Sigmoid colon (tissue), 7 donors: Measurements from ENCODE around the gene ZFHX2. TPM values are rescaled to one million over a fixed set of nuclear protein-coding genes. Genes with fewer than 3 reads are reported as not detected.

ENCODE experiments used
- DNase-seq: peaks from one replicate; pipeline ENCODE4 v3.0.0-alpha.2; 2019
- H3K27ac ChIP-seq, 4 donors: fragments of 200-600 bp; sonication (generic); one replicate each; pipeline ENCODE4 v1.5.1; 2016 to 2019; ENCODE audit warnings: mild to moderate bottlenecking in 1 of 4
- H3K27me3 ChIP-seq, 3 donors: fragments of 200-600 bp; sonication (generic); one replicate each; pipeline ENCODE4 v1.5.1; 2019; ENCODE audit warnings: mild to moderate bottlenecking in 1 of 3
- H3K36me3 ChIP-seq, 4 donors: fragments of 200-600 bp; sonication (generic); one replicate each; pipeline ENCODE4 v1.5.1; 2016 to 2019
- H3K4me1 ChIP-seq, 4 donors: fragments of 200-600 bp; sonication (generic); one replicate each; pipeline ENCODE4 v1.5.1; 2017 to 2019
- H3K4me3 ChIP-seq, 4 donors: fragments of 200-600 bp; sonication (generic); one replicate each; pipeline ENCODE4 v1.5.1; 2017 to 2019; ENCODE audit warnings: mild to moderate bottlenecking in 2 of 4, moderate library complexity in 1 of 4
- H3K9me3 ChIP-seq, 4 donors: fragments of 200-600 bp in 3 of 4; sonication (generic) in 3 of 4; one replicate each; pipeline versions ENCODE4 v1.5.1 to v1.6.1; 2013 to 2019
- CTCF ChIP-seq, 4 experiments: fragments of 450-650 bp in 3 of 4; fragments of 200-600 bp in 1 of 4; IDR thresholded peaks; one replicate each; pipeline ENCODE4 v1.5.1; 2016 to 2019; ENCODE audit warnings: antibody characterized with exemption in 4 of 4, mild to moderate bottlenecking in 3 of 4, moderate library complexity in 2 of 4
- EP300 ChIP-seq, 4 donors: sonication (generic); formaldehyde crosslinking; IDR thresholded peaks; one replicate each; pipeline ENCODE4 v1.6.1; 2017; ENCODE audit warnings: antibody characterized with exemption in 4 of 4
- POLR2A ChIP-seq, 2 donors: fragments of 450-650 bp; IDR thresholded peaks; one replicate each; pipeline ENCODE4 v1.6.1; 2016; ENCODE audit warnings: antibody characterized with exemption in 2 of 2, mild to moderate bottlenecking in 2 of 2, moderate library complexity in 2 of 2
- POLR2AphosphoS5 ChIP-seq, 4 donors: sonication (generic); formaldehyde crosslinking; IDR thresholded peaks; one replicate each; pipeline ENCODE4 v1.6.1; 2017; ENCODE audit warnings: antibody characterized with exemption in 4 of 4
- WGBS, 2 donors: extraction: QIAGEN DNeasy Blood & Tissue Kit; methylation state at CpG; one replicate each; pipeline ENCODE4 v1.1.7; 2013; 5-methylcytosine and 5-hydroxymethylcytosine counted together
- intact Hi-C: fragments of 100-400 bp; cut with DNase I; formaldehyde crosslinking; loops from one replicate; pipeline ENCODE4 v1.15.1; 2023
- polyA plus RNA-seq, 3 donors: library from polyadenylated mRNA; stranded (reverse); fragments of 200-250 nt; gene quantifications; one replicate each; pipeline ENCODE4 v1.2.3, GENCODE V29; 2013
- total RNA-seq, 4 donors: library from RNA; depleted of rRNA; stranded (reverse); fragments of >200 nt; gene quantifications; one replicate each; pipeline ENCODE4 v1.1.0, GENCODE V29; 2016
- donor health status: healthy with polysubstance abuse.
- donor health status: Bipolar disorder and iron deficiency.
- donor health status: healthy.

The ZFHX2 gene
- total and polyA plus RNA-seq, 7 donors = under 0.01 to 1.9 (median 0.56) TPM; not detected in 1

DNA sequence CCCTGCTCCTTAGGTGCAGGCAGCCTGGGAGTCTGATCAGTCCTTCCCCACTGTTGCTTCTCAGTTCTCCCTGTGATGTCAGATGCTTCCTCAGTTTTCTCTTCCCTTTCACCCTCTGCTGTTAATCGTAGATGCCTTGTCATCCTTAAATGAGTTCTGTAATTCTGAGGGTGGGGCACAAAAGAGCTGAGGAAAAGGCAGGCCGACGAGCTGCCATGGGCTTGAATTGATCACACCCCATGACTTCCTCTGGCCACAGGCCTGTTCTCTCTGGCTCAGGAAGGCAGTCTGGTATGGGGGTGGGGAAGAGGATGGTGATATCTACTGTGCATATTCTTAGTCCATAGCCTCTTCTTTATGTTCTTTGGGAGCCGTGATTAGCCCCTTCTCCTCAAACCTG is 21.3 kb upstream of the ZFHX2 start:
- Histone ChIP-seq H3K27ac (no peak overlapping the region), H3K36me3 (no peaks in the 10 kb centered on the region), H3K4me3 (no peak overlapping the region), H3K9me3 (no peaks in the 10 kb centered on the region), H3K27me3 (peaks cover 26 to 71% (median 45%) of the 10 kb centered on the region in 3 donors), H3K4me1 (peaks cover 0 to 27% (median 21%) of the 10 kb centered on the region in 4 donors)
- TF ChIP-seq CTCF (IDR thresholded peaks at IDR 0.05) (no peak), EP300 (IDR thresholded peaks at IDR 0.05) (no peak), POLR2AphosphoS5 (IDR thresholded peaks at IDR 0.05) (no peak), POLR2A (IDR thresholded peaks at IDR 0.05) (no peak)
- DNase-seq = peak; percentile 70
- intact Hi-C loops = no loop called here
- 52 to 68% methylated on average over 4 of the region's 4 CpGs for WGBS, 2 donors

DNA sequence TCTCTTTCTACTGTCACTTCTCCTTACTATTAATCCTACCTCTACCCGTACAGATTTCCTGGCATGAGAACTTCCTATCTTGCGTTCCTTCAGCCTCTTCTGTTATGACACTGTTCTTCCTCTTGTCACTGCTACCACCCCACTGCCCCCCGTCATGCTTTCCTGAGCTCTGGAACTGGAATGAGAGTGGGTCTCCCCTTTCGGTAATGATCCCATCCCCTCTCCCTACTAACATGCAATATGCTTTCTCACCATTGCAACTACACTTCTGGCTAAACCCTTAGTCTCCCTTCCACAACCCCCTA is 20.9 kb upstream of the ZFHX2 start:
- WGBS, 2 donors = 53 to 77% methylated on average over 4 of the region's 4 CpGs
- H3K4me1 ChIP-seq = peaks cover 0 to 27% (median 20%) of the 10 kb centered on the region in 4 donors
- H3K9me3 ChIP-seq = no peaks in the 10 kb centered on the region
- no peak overlapping the region for H3K4me3 ChIP-seq
- H3K36me3 ChIP-seq = no peaks in the 10 kb centered on the region
- peaks cover 23 to 67% (median 42%) of the 10 kb centered on the region in 3 donors for H3K27me3 ChIP-seq
- TF ChIP-seq CTCF (IDR thresholded peaks at IDR 0.05) (no peak), EP300 (IDR thresholded peaks at IDR 0.05) (no peak), POLR2AphosphoS5 (IDR thresholded peaks at IDR 0.05) (no peak), POLR2A (IDR thresholded peaks at IDR 0.05) (no peak)
- H3K27ac ChIP-seq = no peak overlapping the region
- DNase-seq = no peak
- intact Hi-C loops = no loop called here

GRCh38 chr14:23571701-23572523 is 20.3 kb upstream of the ZFHX2 start:
- Histone ChIP-seq H3K4me3 (no peak overlapping the region), H3K36me3 (no peaks in the 10 kb centered on the region), H3K4me1 (peaks cover 0 to 25% (median 17%) of the 10 kb centered on the region in 4 donors), H3K27ac (no peak overlapping the region), H3K9me3 (no peaks in the 10 kb centered on the region), H3K27me3 (peaks cover 17 to 61% (median 36%) of the 10 kb centered on the region in 3 donors)
- DNase-seq = peak; percentile 61
- TF ChIP-seq POLR2AphosphoS5 (IDR thresholded peaks at IDR 0.05) (no peak), POLR2A (IDR thresholded peaks at IDR 0.05) (no peak), EP300 (IDR thresholded peaks at IDR 0.05) (no peak), CTCF (IDR thresholded peaks at IDR 0.05) (no peak)
- intact Hi-C loops = no loop called here
- 59 to 62% methylated on average over 14 of the region's 14 CpGs for WGBS, 2 donors

DNA sequence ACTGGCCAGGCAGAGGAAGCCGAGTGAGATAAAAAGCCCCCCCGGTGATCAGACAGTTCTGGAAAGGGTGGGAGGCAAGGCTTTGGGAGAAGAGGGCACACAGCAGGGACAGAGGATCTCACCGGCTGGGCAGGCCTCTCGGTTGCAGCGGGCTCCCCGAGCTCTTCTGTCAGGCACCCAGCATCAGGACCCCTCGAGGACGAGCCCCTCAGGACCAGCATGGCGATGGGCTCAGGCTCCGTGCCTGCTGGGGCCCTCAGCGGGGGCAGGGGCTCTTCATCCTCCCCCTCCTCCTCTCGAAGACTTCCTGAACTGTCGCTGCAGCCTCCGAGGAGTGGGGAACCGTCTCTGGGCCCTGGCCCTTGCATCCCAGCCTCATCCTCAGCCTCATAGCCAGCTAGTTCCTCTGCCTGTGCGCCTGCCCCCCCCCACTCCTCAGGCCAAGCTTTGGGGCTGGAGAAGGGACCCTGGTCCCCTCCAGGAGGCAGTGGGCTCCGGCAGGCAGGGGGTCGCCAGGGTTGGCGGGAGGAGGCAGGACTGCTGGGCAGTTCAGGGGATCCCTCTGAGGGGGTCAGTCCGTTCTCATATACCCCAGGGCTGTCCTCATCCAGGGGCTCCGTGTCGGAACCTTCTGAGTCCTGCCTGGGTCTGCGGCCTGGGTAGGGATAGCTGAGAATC is 19.4 kb upstream of the ZFHX2 start:
- H3K27ac ChIP-seq = no peak overlapping the region
- 86 to 89% methylated on average over 23 of the region's 23 CpGs for WGBS, 2 donors
- H3K9me3 ChIP-seq = no peaks in the 10 kb centered on the region
- H3K4me3 ChIP-seq = no peak overlapping the region
- DNase-seq = peak; percentile 53
- peaks cover 0 to 24% (median 12%) of the 10 kb centered on the region in 4 donors for H3K4me1 ChIP-seq
- no peaks in the 10 kb centered on the region for H3K36me3 ChIP-seq
- H3K27me3 ChIP-seq = peaks cover 8 to 52% (median 26%) of the 10 kb centered on the region in 3 donors
- intact Hi-C loops = no loop called here
- TF ChIP-seq POLR2A (IDR thresholded peaks at IDR 0.05) (no peak), EP300 (IDR thresholded peaks at IDR 0.05) (no peak), CTCF (IDR thresholded peaks at IDR 0.05) (no peak), POLR2AphosphoS5 (IDR thresholded peaks at IDR 0.05) (no peak)
